HepG2 (cell line): Measurements from ENCODE around the gene RABGAP1L. TPM values are rescaled to one million over a fixed set of nuclear protein-coding genes. Genes with fewer than 3 reads are reported as not detected.

ENCODE experiments used
- ATF3 ChIP-seq: sonication (generic); formaldehyde crosslinking; IDR thresholded peaks from 2 replicates; pipeline ENCODE4 v1.4.0; 2020; ENCODE audit warnings: missing genetic modification reagents
- ATF4 ChIP-seq, 2 experiments: fragments of 450-650 bp in 1 of 2; sonication (generic) in 1 of 2; formaldehyde crosslinking; IDR thresholded peaks; 2 replicates each; pipeline versions ENCODE4 v1.5.0 to v1.8.0; 2020 to 2022; ENCODE audit warnings: mild to moderate bottlenecking in 1 of 2, missing genetic modification reagents in 1 of 2
- ATF7 ChIP-seq, 2 experiments: fragments of 450-650 bp in 1 of 2; sonication (generic) in 1 of 2; formaldehyde crosslinking in 1 of 2; IDR thresholded peaks; 2 replicates each; pipeline versions ENCODE4 v1.4.0 to v1.6.1; 2016 to 2020; ENCODE audit warnings: antibody characterized with exemption in 1 of 2, mild to moderate bottlenecking in 1 of 2, missing genetic modification reagents in 1 of 2
- DMAP1 ChIP-seq: IDR thresholded peaks from 2 replicates; pipeline ENCODE4 v1.6.1; 2016
- FOXA3 ChIP-seq: IDR thresholded peaks from 2 replicates; pipeline ENCODE4 v1.6.1; 2016; ENCODE audit warnings: missing genetic modification reagents, missing compliant biosample characterization
- FUBP1 ChIP-seq: sonication (generic); formaldehyde crosslinking; IDR thresholded peaks from 2 replicates; pipeline ENCODE4 v1.5.1; 2020; ENCODE audit warnings: missing genetic modification reagents, mild to moderate bottlenecking, borderline replicate concordance
- HOXA3 ChIP-seq: sonication (generic); formaldehyde crosslinking; IDR thresholded peaks from 2 replicates; pipeline ENCODE4 v1.5.0; 2020; ENCODE audit warnings: missing genetic modification reagents
- IRF9 ChIP-seq: sonication (generic); formaldehyde crosslinking; IDR thresholded peaks from 2 replicates; pipeline ENCODE4 v1.8.0; 2022; ENCODE audit warnings: missing genetic modification reagents, mild to moderate bottlenecking, borderline replicate concordance
- MED8 ChIP-seq: sonication (generic); formaldehyde crosslinking; IDR thresholded peaks from 2 replicates; pipeline ENCODE4 v1.8.1; 2023; ENCODE audit warnings: mild to moderate bottlenecking, missing genetic modification reagents; ENCODE audit not compliant: insufficient replicate concordance
- MYC ChIP-seq: sonication (generic); formaldehyde crosslinking; IDR thresholded peaks from 2 replicates; pipeline ENCODE4 v1.9.0; 2021; ENCODE audit warnings: missing genetic modification reagents, borderline replicate concordance
- RBFOX2 ChIP-seq: fragments of 200-400 bp; formaldehyde crosslinking; IDR thresholded peaks from 2 replicates; pipeline ENCODE4 v1.6.1; 2017; ENCODE audit warnings: low read depth, mild to moderate bottlenecking, low read length
- TBX2 ChIP-seq: sonication (generic); formaldehyde crosslinking; IDR thresholded peaks from 2 replicates; pipeline ENCODE4 v1.5.0; 2020; ENCODE audit warnings: missing genetic modification reagents, mild to moderate bottlenecking, borderline replicate concordance
- TIGD3 ChIP-seq: sonication (generic); formaldehyde crosslinking; IDR thresholded peaks from 2 replicates; pipeline ENCODE4 v1.5.1; 2020; ENCODE audit warnings: mild to moderate bottlenecking, missing genetic modification reagents, borderline replicate concordance
- ZFP36 ChIP-seq: fragments of 150-350 bp; IDR thresholded peaks from 2 replicates; pipeline ENCODE4 v1.6.1; 2018; ENCODE audit warnings: borderline replicate concordance, low read length, low read depth; ENCODE audit not compliant: partially characterized antibody
- ZFX ChIP-seq: sonication (generic); formaldehyde crosslinking; IDR thresholded peaks from 2 replicates; pipeline ENCODE4 v1.4.0; 2020; ENCODE audit warnings: mild to moderate bottlenecking, low read depth, missing genetic modification reagents, moderate library complexity
- ZNF18 ChIP-seq: sonication (generic); formaldehyde crosslinking; IDR thresholded peaks from 2 replicates; pipeline ENCODE4 v1.8.0; 2022; ENCODE audit warnings: mild to moderate bottlenecking, missing genetic modification reagents; ENCODE audit not compliant: insufficient replicate concordance
- ZNF24 ChIP-seq: fragments of 450-650 bp; IDR thresholded peaks from 2 replicates; pipeline ENCODE4 v1.6.1; 2017; ENCODE audit warnings: antibody characterized with exemption, mild to moderate bottlenecking
- ZNF576 ChIP-seq: sonication (generic); formaldehyde crosslinking; IDR thresholded peaks from 2 replicates; pipeline ENCODE4 v1.4.0; 2020; ENCODE audit warnings: mild to moderate bottlenecking, missing genetic modification reagents
- ZNF670 ChIP-seq: sonication (generic); formaldehyde crosslinking; IDR thresholded peaks from 2 replicates; pipeline ENCODE4 v1.8.0; 2022; ENCODE audit warnings: mild to moderate bottlenecking, missing genetic modification reagents, borderline replicate concordance
- ZSCAN22 ChIP-seq: sonication (generic); formaldehyde crosslinking; IDR thresholded peaks from 2 replicates; pipeline ENCODE4 v1.4.0; 2020; ENCODE audit warnings: mild to moderate bottlenecking, missing genetic modification reagents
- polyA plus RNA-seq, 8 experiments: library from polyadenylated mRNA; depleted of rRNA in 3 of 8; stranded (reverse) in 7 of 8; unstranded in 1 of 8; fragments of >200 nt; fragmentation: Illumina TruSeq in 4 of 8; extraction: Trizol in 4 of 8; gene quantifications; 2 replicates each; pipeline versions ENCODE4 v1.2.1 to v1.2.3, GENCODE V29; 2011 to 2016; ENCODE audit warnings: low read depth in 4 of 8, missing spikeins in 1 of 8, mixed read lengths in 1 of 8; ENCODE audit not compliant: insufficient read depth in 1 of 8
- total RNA-seq, 5 experiments: library from RNA; depleted of rRNA; stranded (reverse); fragments of >200 nt; fragmentation: Illumina TruSeq; extraction: Trizol; gene quantifications; 2 replicates each; pipeline ENCODE4 v1.2.3, GENCODE V29; 2016; ENCODE audit warnings: low read depth in 1 of 5

RABGAP1L gene
- total and polyA plus RNA-seq, 2 of the 13 experiments (the other 11 are each of a cell fraction or from before 2014, with no cell fraction given) = 7.9 to 22.6 TPM

- TF ChIP-seq IRF9 (CRISPR knock-in tag) (peak; percentile 72; the same call in 1 of the 2 replicates), MYC (CRISPR knock-in tag) (peak; percentile 80), TBX2 (peak; percentile 93), ZNF24 (no peak), ZFP36 (no peak), ATF4 (CRISPR knock-in tag; IDR thresholded peaks at IDR 0.05) (peak in 1 of 2 experiments; percentile 73; a peak in 2 of 4 replicates), FOXA3 (CRISPR knock-in tag) (peak; percentile 2), FUBP1 (CRISPR knock-in tag) (no peak), MED8 (CRISPR knock-in tag) (no peak), TIGD3 (CRISPR knock-in tag) (0 out of 2 replicates have a peak, but pooled peaks have one; percentile 18), ZNF18 (CRISPR knock-in tag) (peak; percentile 71), ZFX (CRISPR knock-in tag) (peak; percentile 43; the same call in 1 of the 2 replicates), ZNF576 (CRISPR knock-in tag) (no peak), RBFOX2 (peak; percentile 90), ZNF670 (CRISPR knock-in tag) (peak; percentile 70; the same call in 1 of the 2 replicates), ZSCAN22 (CRISPR knock-in tag) (peak; percentile 81; the same call in 1 of the 2 replicates), DMAP1 (peak; percentile 47; the same call in 1 of the 2 replicates), ATF3 (CRISPR knock-in tag) (no peak), ATF7 (IDR thresholded peaks at IDR 0.05) (no peak), ATF7 (CRISPR knock-in tag; IDR thresholded peaks at IDR 0.05) (no peak), HOXA3 (no peak)
Observed at GRCh38 chr1:174999936-175000696, 840.8 kb downstream of the RABGAP1L start, which contains the start of gene CACYBP (continued).
